DND-41 (cell line): Measurements from ENCODE around the gene CDK19.

Experiments
- ATAC-seq: fragments of 200-7000 bp; cut with Tn5 transposase; 3 replicates; pipeline ENCODE4 v1.9.1; 2021; ENCODE audit warnings: low read depth; ENCODE audit not compliant: insufficient read depth
- DNase-seq: peaks from one replicate; pipeline ENCODE4 v3.0.0-alpha.2; 2020
- H2AFZ ChIP-seq: 2 replicates; pipeline ENCODE4 v1.6.0; 2012; ENCODE audit warnings: low read depth, low read length
- H3K27ac ChIP-seq: 2 replicates; pipeline ENCODE4 v1.5.1; 2012; ENCODE audit warnings: low read length, inconsistent platforms
- H3K27me3 ChIP-seq: fragments of 200-600 bp; sonication (generic); 2 replicates; pipeline ENCODE4 v1.6.0; 2012; ENCODE audit warnings: low read length, mild to moderate bottlenecking, inconsistent platforms; ENCODE audit not compliant: insufficient read depth, poor library complexity
- H3K36me3 ChIP-seq: 2 replicates; pipeline ENCODE4 v1.5.1; 2012; ENCODE audit warnings: low read length, inconsistent platforms; ENCODE audit not compliant: insufficient read depth
- H3K4me1 ChIP-seq: 2 replicates; pipeline ENCODE4 v1.5.1; 2012; ENCODE audit warnings: mild to moderate bottlenecking, low read length; ENCODE audit not compliant: insufficient read depth
- H3K4me2 ChIP-seq: 2 replicates; pipeline ENCODE4 v1.6.0; 2012; ENCODE audit warnings: mild to moderate bottlenecking, moderate library complexity, low read length, inconsistent platforms; ENCODE audit not compliant: insufficient read depth
- H3K4me3 ChIP-seq, 2 experiments: fragments of 200-600 bp in 1 of 2; shearing (Covaris generic) in 1 of 2; 2 replicates each; pipeline ENCODE4 v1.5.1; 2012 to 2016; ENCODE audit warnings: inconsistent platforms in 2 of 2, low read length in 2 of 2, mild to moderate bottlenecking in 2 of 2, low read depth in 1 of 2, moderate library complexity in 1 of 2
- H3K79me2 ChIP-seq: 2 replicates; pipeline ENCODE4 v1.6.0; 2012; ENCODE audit warnings: low read length, inconsistent platforms; ENCODE audit not compliant: insufficient read depth
- H3K9ac ChIP-seq: 2 replicates; pipeline ENCODE4 v1.6.0; 2012; ENCODE audit warnings: low read depth, mild to moderate bottlenecking, inconsistent platforms, low read length, moderate library complexity
- H3K9me3 ChIP-seq: 2 replicates; pipeline ENCODE4 v1.5.1; 2012; ENCODE audit warnings: low read length, moderate library complexity, mild to moderate bottlenecking, inconsistent platforms; ENCODE audit not compliant: insufficient read depth, severe bottlenecking
- H4K20me1 ChIP-seq: 2 replicates; pipeline ENCODE4 v1.6.0; 2012; ENCODE audit warnings: low read length; ENCODE audit not compliant: insufficient read depth
- EZH2 ChIP-seq: IDR thresholded peaks from 3 replicates; pipeline ENCODE4 v1.6.1; 2012; ENCODE audit warnings: borderline replicate concordance, low read depth, mild to moderate bottlenecking, moderate library complexity, low read length, inconsistent platforms; ENCODE audit not compliant: severe bottlenecking
- TF ChIP-seq, protein P1 (sequence below): IDR thresholded peaks from 2 replicates; pipeline ENCODE4 v1.5.1; 2012; ENCODE audit warnings: borderline replicate concordance, low read length, moderate library complexity, mild to moderate bottlenecking; ENCODE audit not compliant: poor library complexity, severe bottlenecking; ENCODE audit errors: extremely low read depth

CDK19 gene

DNA sequence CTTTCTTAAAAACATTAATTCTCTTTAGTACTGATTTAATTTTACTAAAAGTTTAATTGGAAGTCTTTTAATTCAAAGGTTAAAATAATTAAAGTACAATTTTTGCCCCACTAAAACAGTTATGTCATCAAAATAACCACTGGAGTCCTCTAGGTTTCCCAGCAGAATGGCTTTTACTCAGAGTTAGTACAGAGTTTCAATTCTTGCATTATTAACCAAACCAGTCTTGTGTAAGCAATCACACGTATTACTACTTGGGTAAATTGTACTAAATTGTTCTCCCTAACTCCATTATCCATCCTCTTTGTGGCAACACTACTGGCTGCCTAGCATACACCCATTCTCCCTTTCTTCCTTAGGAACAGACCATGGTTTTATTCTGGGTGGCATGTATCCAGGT lies 36.9 kb downstream of the CDK19 start:
- H3K4me2 ChIP-seq: no peak overlapping the region

DNA sequence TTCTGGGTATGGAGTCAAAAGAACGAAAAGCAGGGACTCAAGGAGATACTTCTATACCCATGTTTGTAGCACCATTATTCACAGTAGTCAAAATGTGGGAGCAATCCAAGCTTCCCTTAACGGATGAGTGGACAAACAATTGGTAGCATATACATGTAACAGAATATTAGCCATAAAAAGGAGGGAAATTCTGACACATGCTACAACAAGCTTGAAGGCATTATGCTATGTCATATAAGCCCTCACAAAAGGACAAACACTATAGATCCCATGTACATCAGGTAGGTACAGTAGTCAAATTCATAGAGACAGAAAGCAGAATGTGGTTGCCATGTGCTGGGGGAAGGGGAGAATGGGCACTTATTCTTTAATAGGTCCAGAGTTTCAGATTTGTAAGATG lies 37.6 kb downstream of the CDK19 start:
- no peak overlapping the region for H3K9ac ChIP-seq
- H3K27me3 ChIP-seq: no peaks in the 10 kb centered on the region
- DNase-seq: no peak
- TF ChIP-seq, protein P1, sequence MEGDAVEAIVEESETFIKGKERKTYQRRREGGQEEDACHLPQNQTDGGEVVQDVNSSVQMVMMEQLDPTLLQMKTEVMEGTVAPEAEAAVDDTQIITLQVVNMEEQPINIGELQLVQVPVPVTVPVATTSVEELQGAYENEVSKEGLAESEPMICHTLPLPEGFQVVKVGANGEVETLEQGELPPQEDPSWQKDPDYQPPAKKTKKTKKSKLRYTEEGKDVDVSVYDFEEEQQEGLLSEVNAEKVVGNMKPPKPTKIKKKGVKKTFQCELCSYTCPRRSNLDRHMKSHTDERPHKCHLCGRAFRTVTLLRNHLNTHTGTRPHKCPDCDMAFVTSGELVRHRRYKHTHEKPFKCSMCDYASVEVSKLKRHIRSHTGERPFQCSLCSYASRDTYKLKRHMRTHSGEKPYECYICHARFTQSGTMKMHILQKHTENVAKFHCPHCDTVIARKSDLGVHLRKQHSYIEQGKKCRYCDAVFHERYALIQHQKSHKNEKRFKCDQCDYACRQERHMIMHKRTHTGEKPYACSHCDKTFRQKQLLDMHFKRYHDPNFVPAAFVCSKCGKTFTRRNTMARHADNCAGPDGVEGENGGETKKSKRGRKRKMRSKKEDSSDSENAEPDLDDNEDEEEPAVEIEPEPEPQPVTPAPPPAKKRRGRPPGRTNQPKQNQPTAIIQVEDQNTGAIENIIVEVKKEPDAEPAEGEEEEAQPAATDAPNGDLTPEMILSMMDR: no peak
- TF ChIP-seq EZH2: no peak
- H2AFZ ChIP-seq: no peak overlapping the region
- H3K4me3 ChIP-seq: no peak overlapping the region
- no peak overlapping the region for H3K27ac ChIP-seq
- ATAC-seq: no peak
- peaks cover 6% of the 10 kb centered on the region; the same call in 1 of the 2 replicates for H4K20me1 ChIP-seq
- H3K4me1 ChIP-seq: no peaks in the 10 kb centered on the region
- no peak overlapping the region for H3K4me2 ChIP-seq
- 0 out of 2 replicates have a peak, but pooled peaks cover 4% of the 10 kb centered on the region for H3K36me3 ChIP-seq
- H3K9me3 ChIP-seq: peaks cover 3% of the 10 kb centered on the region
- peaks cover 22% of the 10 kb centered on the region for H3K79me2 ChIP-seq

More for the DNA sequence above, 36.9 kb downstream of the CDK19 start:
- H3K79me2 ChIP-seq: peaks cover 23% of the 10 kb centered on the region
- H3K27me3 ChIP-seq: no peaks in the 10 kb centered on the region
- no peak overlapping the region for H3K9ac ChIP-seq
- H3K27ac ChIP-seq: no peak overlapping the region
- ATAC-seq (no peak), DNase-seq (no peak)
- peaks cover 6% of the 10 kb centered on the region; the same call in 1 of the 2 replicates for H4K20me1 ChIP-seq
- H3K36me3 ChIP-seq: 0 out of 2 replicates have a peak, but pooled peaks cover under 1% of the 10 kb centered on the region
- no peak overlapping the region for H2AFZ ChIP-seq
- H3K4me1 ChIP-seq: no peaks in the 10 kb centered on the region
- TF ChIP-seq, protein P1: no peak
- no peak for TF ChIP-seq EZH2
- no peak overlapping the region for H3K4me3 ChIP-seq
- peaks cover 1% of the 10 kb centered on the region for H3K9me3 ChIP-seq

DNA sequence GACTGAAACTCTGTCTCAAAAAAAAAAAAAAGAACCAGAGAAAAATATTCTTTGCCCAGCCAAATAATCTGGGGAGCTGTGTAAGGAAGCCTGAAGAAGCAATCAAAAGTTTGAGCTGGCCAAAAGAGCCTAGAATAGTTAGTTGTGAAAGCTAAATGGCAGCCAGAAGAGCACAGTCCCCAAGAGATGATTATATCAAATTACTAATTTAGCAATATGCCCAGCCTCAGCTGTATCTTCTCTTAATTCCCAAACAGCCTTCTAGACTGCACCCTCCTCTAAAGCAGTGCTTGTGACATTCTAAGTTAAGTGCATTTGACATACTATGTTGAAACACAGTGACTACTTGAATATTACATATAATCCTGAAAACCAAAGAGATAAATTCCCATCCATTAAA lies 38.9 kb downstream of the CDK19 start:
- no peak overlapping the region for H3K4me2 ChIP-seq
- H3K27ac ChIP-seq: no peak overlapping the region
- ATAC-seq (no peak), DNase-seq (no peak)
- no peaks in the 10 kb centered on the region for H3K4me1 ChIP-seq
- H3K9me3 ChIP-seq: peaks cover 3% of the 10 kb centered on the region
- no peak overlapping the region for H2AFZ ChIP-seq
- H3K27me3 ChIP-seq: no peaks in the 10 kb centered on the region
- H3K36me3 ChIP-seq: 0 out of 2 replicates have a peak, but pooled peaks cover 12% of the 10 kb centered on the region
- TF ChIP-seq, protein P1: no peak
- TF ChIP-seq EZH2: no peak
- no peak overlapping the region for H3K9ac ChIP-seq
- peaks cover 6% of the 10 kb centered on the region; the same call in 1 of the 2 replicates for H4K20me1 ChIP-seq
- no peak overlapping the region for H3K4me3 ChIP-seq
- H3K79me2 ChIP-seq: peaks cover 15% of the 10 kb centered on the region

DNA sequence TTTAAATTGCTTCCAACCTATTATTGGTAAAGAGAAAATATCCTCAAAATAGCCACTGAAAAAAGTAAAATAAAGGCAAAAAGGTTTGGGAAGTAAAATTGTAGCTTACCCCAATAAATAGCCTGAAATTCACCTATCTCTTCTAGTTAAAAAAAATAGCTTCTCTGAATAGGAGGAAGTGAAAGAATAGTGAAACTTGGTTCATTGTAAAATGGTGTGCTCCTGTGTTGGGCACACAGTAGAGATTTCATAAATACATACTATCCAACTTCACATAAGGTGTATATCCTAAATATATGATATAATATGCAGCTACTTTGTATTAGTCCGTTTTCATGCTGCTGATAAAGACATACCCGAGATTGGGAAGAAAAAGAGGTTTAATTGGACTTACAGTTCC lies 45.3 kb downstream of the CDK19 start:
- Histone ChIP-seq H3K9ac (no peak overlapping the region), H3K4me3 (no peak overlapping the region), H3K4me1 (no peaks in the 10 kb centered on the region), H4K20me1 (no peaks in the 10 kb centered on the region), H3K4me2 (no peak overlapping the region), H3K27ac (no peak overlapping the region), H3K36me3 (peaks cover 16% of the 10 kb centered on the region; the same call in 1 of the 2 replicates), H3K27me3 (no peaks in the 10 kb centered on the region), H3K79me2 (no peaks in the 10 kb centered on the region), H3K9me3 (peaks cover 5% of the 10 kb centered on the region), H2AFZ (no peak overlapping the region)
- DNase-seq (no peak), ATAC-seq (no peak)
- TF ChIP-seq, protein P1: no peak
- no peak for TF ChIP-seq EZH2
